Neural progenitor cell (in vitro differentiated cells): ENCODE results near the gene SMS. TPM values are rescaled to one million over a fixed set of nuclear protein-coding genes. Genes with fewer than 3 reads are reported as not detected.

ENCODE experiments used
- DNase-seq: peaks from one replicate; pipeline ENCODE4 v3.0.0-alpha.2; 2016; ENCODE audit warnings: low spot score
- H2AFZ ChIP-seq: fragments of 200-600 bp; sonication (generic); replicated peaks from 2 replicates; pipeline ENCODE4 v1.6.1; 2016; ENCODE audit warnings: antibody characterized with exemption
- H3F3A ChIP-seq: fragments of 200-600 bp; sonication (generic); 2 replicates; pipeline ENCODE4 v1.6.1; 2016; ENCODE audit warnings: antibody characterized with exemption, low read depth
- H3K27ac ChIP-seq: fragments of 200-600 bp; sonication (generic); 2 replicates; pipeline ENCODE4 v1.5.1; 2016; ENCODE audit warnings: mild to moderate bottlenecking
- H3K27me3 ChIP-seq: fragments of 200-600 bp; sonication (generic); 2 replicates; pipeline ENCODE4 v1.6.1; 2016; ENCODE audit warnings: mild to moderate bottlenecking, moderate library complexity
- H3K36me3 ChIP-seq: fragments of 200-600 bp; sonication (generic); 2 replicates; pipeline ENCODE4 v1.5.1; 2016
- H3K4me1 ChIP-seq: fragments of 200-600 bp; sonication (generic); 2 replicates; pipeline ENCODE4 v1.6.1; 2016; ENCODE audit warnings: mixed run types
- H3K4me2 ChIP-seq: fragments of 200-600 bp; sonication (generic); 2 replicates; pipeline ENCODE4 v1.6.1; 2016
- H3K4me3 ChIP-seq: fragments of 200-600 bp; sonication (generic); 2 replicates; pipeline ENCODE4 v1.5.1; 2016
- H3K79me2 ChIP-seq: fragments of 200-600 bp; sonication (generic); 2 replicates; pipeline ENCODE4 v1.6.1; 2016; ENCODE audit warnings: low read depth
- H3K9ac ChIP-seq: fragments of 200-600 bp; sonication (generic); 2 replicates; pipeline ENCODE4 v1.6.1; 2016
- H3K9me3 ChIP-seq: fragments of 200-600 bp; sonication (generic); 2 replicates; pipeline ENCODE4 v1.5.1; 2016; ENCODE audit warnings: low read depth
- H4K20me1 ChIP-seq: fragments of 200-600 bp; sonication (generic); 2 replicates; pipeline ENCODE4 v1.6.1; 2016; ENCODE audit warnings: low read depth
- H3K27ac Mint-ChIP-seq: 3 replicates; pipeline ENCODE4 v1.8.0; 2021; ENCODE audit warnings: mixed read lengths
- H3K27me3 Mint-ChIP-seq: 2 replicates; pipeline ENCODE4 v1.8.0; 2022; ENCODE audit warnings: low read depth, mild to moderate bottlenecking, inconsistent platforms, moderate library complexity, mixed read lengths; ENCODE audit not compliant: insufficient read depth
- H3K36me3 Mint-ChIP-seq: 3 replicates; pipeline ENCODE4 v1.8.0; 2021; ENCODE audit warnings: mixed read lengths
- H3K4me1 Mint-ChIP-seq: 3 replicates; pipeline ENCODE4 v1.8.0; 2021; ENCODE audit warnings: mixed read lengths
- H3K4me3 Mint-ChIP-seq: 3 replicates; pipeline ENCODE4 v1.8.0; 2021; ENCODE audit warnings: mild to moderate bottlenecking, moderate library complexity, mixed read lengths
- H3K9me3 Mint-ChIP-seq: 3 replicates; pipeline ENCODE4 v1.8.0; 2020; ENCODE audit warnings: mixed read lengths
- CTCF ChIP-seq: fragments of 200-600 bp; sonication (generic); IDR thresholded peaks from 2 replicates; pipeline ENCODE4 v1.5.1; 2017; ENCODE audit warnings: antibody characterized with exemption, mild to moderate bottlenecking
- EZH2 ChIP-seq: fragments of 200-600 bp; sonication (generic); IDR thresholded peaks from 2 replicates; pipeline ENCODE4 v1.6.1; 2017; ENCODE audit warnings: antibody characterized with exemption, mild to moderate bottlenecking, moderate library complexity
- EZH2phosphoT487 ChIP-seq: fragments of 200-600 bp; sonication (generic); IDR thresholded peaks from 2 replicates; pipeline ENCODE4 v1.6.1; 2017; ENCODE audit warnings: antibody characterized with exemption
- total RNA-seq: library from RNA; depleted of rRNA; stranded (reverse); fragments of >200 nt; gene quantifications from 2 replicates; pipeline ENCODE4 v1.2.3, GENCODE V29; 2015; ENCODE audit warnings: low replicate concordance

Gene SMS
- total RNA-seq, 1 donor from 2014 or later: 142 TPM

DNA sequence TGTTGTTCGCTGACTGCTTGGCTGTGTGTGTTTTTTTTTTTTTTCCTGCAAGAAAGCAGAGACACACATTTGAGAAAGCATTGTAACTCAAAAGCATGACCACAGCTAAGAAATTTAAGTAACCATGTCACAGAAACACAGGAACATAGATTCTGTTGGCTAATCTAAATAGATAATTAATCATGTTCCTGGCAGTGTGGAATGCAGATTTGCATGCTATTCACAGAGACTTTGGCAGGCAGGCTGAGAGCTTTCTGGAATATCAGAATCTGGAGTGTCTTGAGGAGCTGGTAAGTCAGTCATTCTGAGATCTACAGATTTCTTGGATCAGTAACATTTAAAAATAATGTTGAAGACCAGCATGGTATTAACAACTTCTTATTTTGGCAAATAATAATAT is 33.2 kb upstream of the SMS start:
- peaks cover 23% of the 10 kb centered on the region for H3K4me1 ChIP-seq
- H4K20me1 ChIP-seq: no peaks in the 10 kb centered on the region
- no peak overlapping the region for H3K9ac ChIP-seq
- no peak for TF ChIP-seq EZH2
- TF ChIP-seq CTCF: no peak
- no peak for TF ChIP-seq EZH2phosphoT487
- H3K79me2 ChIP-seq: no peaks in the 10 kb centered on the region
- no peaks in the 10 kb centered on the region for H3K36me3 ChIP-seq
- DNase-seq: no peak
- H3K27me3 ChIP-seq: no peaks in the 10 kb centered on the region
- Mint-ChIP-seq H3K36me3 (peaks cover 2% of the 10 kb centered on the region), H3K9me3 (peaks cover 5% of the 10 kb centered on the region), H3K4me3 (no peak overlapping the region), H3K27me3 (no peaks in the 10 kb centered on the region), H3K4me1 (peaks cover 34% of the 10 kb centered on the region), H3K27ac (no peak overlapping the region)
- no peak overlapping the region for H3K4me3 ChIP-seq
- H3K4me2 ChIP-seq: no peak overlapping the region
- H3F3A ChIP-seq: peaks cover 16% of the 10 kb centered on the region
- no peaks in the 10 kb centered on the region for H3K9me3 ChIP-seq
- H3K27ac ChIP-seq: no peak overlapping the region
- H2AFZ ChIP-seq: no peak overlapping the region

- H3F3A ChIP-seq: no peaks in the 10 kb centered on the region
- H3K79me2 ChIP-seq: no peaks in the 10 kb centered on the region
- TF ChIP-seq EZH2phosphoT487 (no peak), EZH2 (no peak)
- no peak overlapping the region for H3K4me3 ChIP-seq
- DNase-seq: no peak
- H3K4me1 Mint-ChIP-seq: peaks cover 15% of the 10 kb centered on the region
- H3K4me2 ChIP-seq: no peak overlapping the region
- H3K4me3 Mint-ChIP-seq: no peak overlapping the region
- H3K9ac ChIP-seq: no peak overlapping the region
- H3K27me3 Mint-ChIP-seq: no peaks in the 10 kb centered on the region
- no peak overlapping the region for H3K27ac ChIP-seq
- no peak overlapping the region for H3K27ac Mint-ChIP-seq
- peaks cover 7% of the 10 kb centered on the region for H3K4me1 ChIP-seq
- no peaks in the 10 kb centered on the region for H3K36me3 ChIP-seq
- H3K9me3 Mint-ChIP-seq: peaks cover 2% of the 10 kb centered on the region
- H4K20me1 ChIP-seq: no peaks in the 10 kb centered on the region
- peaks cover 2% of the 10 kb centered on the region for H3K36me3 Mint-ChIP-seq
- no peaks in the 10 kb centered on the region for H3K9me3 ChIP-seq
- no peaks in the 10 kb centered on the region for H3K27me3 ChIP-seq
- no peak overlapping the region for H2AFZ ChIP-seq
These were observed 29.0 kb upstream of the SMS start for GRCh38 chrX:21911481-21911880.

GRCh38 chrX:21912220-21912619 is 28.3 kb upstream of the SMS start:
- H3K4me1 ChIP-seq: no peaks in the 10 kb centered on the region
- no peak overlapping the region for H3K27ac ChIP-seq
- H3K27me3 ChIP-seq: no peaks in the 10 kb centered on the region
- H3F3A ChIP-seq: no peaks in the 10 kb centered on the region
- Mint-ChIP-seq H3K4me3 (no peak overlapping the region), H3K27ac (no peak overlapping the region), H3K36me3 (peaks cover 2% of the 10 kb centered on the region), H3K4me1 (peaks cover 10% of the 10 kb centered on the region), H3K9me3 (peaks cover 2% of the 10 kb centered on the region), H3K27me3 (no peaks in the 10 kb centered on the region)
- H3K9ac ChIP-seq: no peak overlapping the region
- DNase-seq: no peak
- no peak for TF ChIP-seq EZH2
- TF ChIP-seq EZH2phosphoT487: no peak
- TF ChIP-seq CTCF: no peak
- no peaks in the 10 kb centered on the region for H3K36me3 ChIP-seq
- no peaks in the 10 kb centered on the region for H4K20me1 ChIP-seq
- no peak overlapping the region for H2AFZ ChIP-seq
- no peak overlapping the region for H3K4me3 ChIP-seq
- no peak overlapping the region for H3K4me2 ChIP-seq
- H3K9me3 ChIP-seq: no peaks in the 10 kb centered on the region
- H3K79me2 ChIP-seq: no peaks in the 10 kb centered on the region

GRCh38 chrX:21912989-21913388 is 27.5 kb upstream of the SMS start:
- Mint-ChIP-seq H3K36me3 (peaks cover 2% of the 10 kb centered on the region), H3K4me3 (no peak overlapping the region), H3K27ac (no peak overlapping the region), H3K27me3 (no peaks in the 10 kb centered on the region), H3K9me3 (peaks cover 6% of the 10 kb centered on the region), H3K4me1 (peaks cover 2% of the 10 kb centered on the region)
- Histone ChIP-seq H3K4me1 (no peaks in the 10 kb centered on the region), H3K9ac (no peak overlapping the region), H3K79me2 (no peaks in the 10 kb centered on the region), H3K4me3 (no peak overlapping the region), H3K4me2 (no peak overlapping the region), H3K9me3 (no peaks in the 10 kb centered on the region), H2AFZ (no peak overlapping the region), H4K20me1 (no peaks in the 10 kb centered on the region), H3K27ac (no peak overlapping the region), H3K27me3 (no peaks in the 10 kb centered on the region), H3F3A (no peaks in the 10 kb centered on the region), H3K36me3 (no peaks in the 10 kb centered on the region)
- no peak for DNase-seq
- TF ChIP-seq EZH2phosphoT487 (no peak), CTCF (no peak), EZH2 (no peak)
